ENCODE data around the gene ULK1.
"Not testable (repeated sequence)": the region's sequence is repeated elsewhere in the genome, so short reads cannot be mapped to it uniquely, and the experiment has no call there.

The ULK1 gene

GRCh38 chr12:131941987-131942341, 47.5 kb downstream of the ULK1 start:
- DNase-seq (ENCODE audit: low read depth in 2 of 2), result no peak

- no peak for DNase-seq (ENCODE audit: low read depth in 2 of 2)
Observed at GRCh38 chr12:131942671-131943070, 48.2 kb downstream of the ULK1 start.

GRCh38 chr12:131943389-131943788, 49.0 kb downstream of the ULK1 start:
- DNase-seq (ENCODE audit: low read depth in 2 of 2), result no peak

GRCh38 chr12:131943876-131944275, 49.5 kb downstream of the ULK1 start:
- DNase-seq (ENCODE audit: low read depth in 2 of 2), result no peak

- no peak for DNase-seq (ENCODE audit: low read depth in 2 of 2)
Observed at GRCh38 chr12:131944601-131945251, 50.3 kb downstream of the ULK1 start.

GRCh38 chr12:131946757-131947156, 52.3 kb downstream of the ULK1 start:
- DNase-seq (ENCODE audit: low read depth in 2 of 2), result no peak

GRCh38 chr12:131947482-131948027, 53.1 kb downstream of the ULK1 start:
- no peak for DNase-seq (ENCODE audit: low read depth in 2 of 2)

GRCh38 chr12:131948166-131948712, 53.8 kb downstream of the ULK1 start:
- DNase-seq (ENCODE audit: low read depth in 2 of 2), result no peak

GRCh38 chr12:131948713-131949430, 54.5 kb downstream of the ULK1 start:
- not testable (repeated sequence) for DNase-seq (ENCODE audit: low read depth in 2 of 2)

- peak; percentile 95 for DNase-seq (ENCODE audit: low read depth in 2 of 2)
Observed at GRCh38 chr12:131949431-131950181, 55.2 kb downstream of the ULK1 start, which contains the start of gene EP400. EP400 (plus strand) TSS chr12:131949942; CDS start chr12:131960620, 10,678 bp downstream.

- DNase-seq (ENCODE audit: low read depth in 2 of 2), result no peak
Observed at GRCh38 chr12:131950182-131950913, 55.9 kb downstream of the ULK1 start.

GRCh38 chr12:131953810-131954209, 59.4 kb downstream of the ULK1 start:
- DNase-seq (ENCODE audit: low read depth in 2 of 2), result not testable (repeated sequence)

GRCh38 chr12:131954460-131954859, 60.0 kb downstream of the ULK1 start:
- not testable (repeated sequence) for DNase-seq (ENCODE audit: low read depth in 2 of 2)

- no peak for DNase-seq (ENCODE audit: low read depth in 2 of 2)
Observed at GRCh38 chr12:131959116-131959515, 64.7 kb downstream of the ULK1 start.

GRCh38 chr12:131959641-131960589, 65.5 kb downstream of the ULK1 start:
- DNase-seq (ENCODE audit: low read depth in 2 of 2), result no peak

GRCh38 chr12:131960590-131961325, 66.3 kb downstream of the ULK1 start:
- not testable (repeated sequence) for DNase-seq (ENCODE audit: low read depth in 2 of 2)

GRCh38 chr12:131961328-131961727, 66.9 kb downstream of the ULK1 start:
- DNase-seq (ENCODE audit: low read depth in 2 of 2), result not testable (repeated sequence)

- no peak for DNase-seq (ENCODE audit: low read depth in 2 of 2)
Observed at GRCh38 chr12:131962069-131962468, 67.6 kb downstream of the ULK1 start.

- no peak for DNase-seq (ENCODE audit: low read depth in 2 of 2)
Observed at GRCh38 chr12:131963381-131963780, 69.0 kb downstream of the ULK1 start.

Measured in stimulated activated CD8-positive, alpha-beta memory T cell treated with anti-CD3 and anti-CD28 coated beads, Interleukin-15, amount 100 ng/mL, for 4 hours (primary cell).